HepG2 (cell line): ENCODE data around the gene AK3. TPM values are rescaled to one million over a fixed set of nuclear protein-coding genes. Genes with fewer than 3 reads are reported as not detected.

Experiments used
- ATF3 ChIP-seq: sonication (generic); formaldehyde crosslinking; IDR thresholded peaks from 2 replicates; pipeline ENCODE4 v1.4.0; 2020; ENCODE audit warnings: missing genetic modification reagents
- ATF4 ChIP-seq, 2 experiments: fragments of 450-650 bp in 1 of 2; sonication (generic) in 1 of 2; formaldehyde crosslinking; IDR thresholded peaks; 2 replicates each; pipeline versions ENCODE4 v1.5.0 to v1.8.0; 2020 to 2022; ENCODE audit warnings: mild to moderate bottlenecking in 1 of 2, missing genetic modification reagents in 1 of 2
- CEBPG ChIP-seq: IDR thresholded peaks from 2 replicates; pipeline ENCODE4 v1.6.1; 2016
- EHMT2 ChIP-seq: fragments of 200-600 bp; sonication (generic); IDR thresholded peaks from 2 replicates; pipeline ENCODE4 v1.7.0; 2017; ENCODE audit warnings: antibody characterized with exemption, low read depth, low read length, borderline replicate concordance
- FOSL1 ChIP-seq: sonication (generic); formaldehyde crosslinking; IDR thresholded peaks from 2 replicates; pipeline ENCODE4 v1.9.0; 2021; ENCODE audit warnings: missing genetic modification reagents, borderline replicate concordance
- HDAC6 ChIP-seq: fragments of 200-600 bp; sonication (generic); IDR thresholded peaks from 2 replicates; pipeline ENCODE4 v1.7.0; 2017; ENCODE audit warnings: mild to moderate bottlenecking, antibody characterized with exemption, low read length, low read depth
- KAT8 ChIP-seq: IDR thresholded peaks from 2 replicates; pipeline ENCODE4 v1.6.1; 2016; ENCODE audit warnings: missing genetic modification reagents, missing compliant biosample characterization
- MAF1 ChIP-seq: sonication (generic); formaldehyde crosslinking; IDR thresholded peaks from 2 replicates; pipeline ENCODE4 v1.5.0; 2020; ENCODE audit warnings: missing genetic modification reagents, borderline replicate concordance
- NFE2 ChIP-seq: sonication (generic); formaldehyde crosslinking; IDR thresholded peaks from 2 replicates; pipeline ENCODE4 v1.4.0; 2020; ENCODE audit warnings: missing genetic modification reagents
- PHB2 ChIP-seq: fragments of 450-650 bp; IDR thresholded peaks from 2 replicates; pipeline ENCODE4 v1.6.1; 2018; ENCODE audit not compliant: partially characterized antibody
- USF2 ChIP-seq, 2 experiments: sonication (generic) in 1 of 2; formaldehyde crosslinking in 1 of 2; IDR thresholded peaks; 2 replicates each; pipeline versions ENCODE4 v1.5.1 to v1.6.1; 2011 to 2020; ENCODE audit warnings: borderline replicate concordance in 1 of 2, low read depth in 1 of 2, low read length in 1 of 2, mild to moderate bottlenecking in 1 of 2, missing genetic modification reagents in 1 of 2, moderate library complexity in 1 of 2
- WIZ ChIP-seq: sonication (generic); formaldehyde crosslinking; IDR thresholded peaks from 2 replicates; pipeline ENCODE4 v1.5.1; 2020; ENCODE audit warnings: mild to moderate bottlenecking, missing genetic modification reagents
- YEATS2 ChIP-seq: sonication (generic); formaldehyde crosslinking; IDR thresholded peaks from 2 replicates; pipeline ENCODE4 v1.4.0; 2020; ENCODE audit warnings: missing genetic modification reagents, borderline replicate concordance
- YY1 ChIP-seq: IDR thresholded peaks from 2 replicates; pipeline ENCODE4 v1.6.1; 2011; ENCODE audit warnings: low read length, low read depth, moderate library complexity, mild to moderate bottlenecking; ENCODE audit not compliant: insufficient read depth, insufficient replicate concordance
- ZBTB1 ChIP-seq: sonication (generic); formaldehyde crosslinking; IDR thresholded peaks from 2 replicates; pipeline ENCODE4 v1.4.0; 2020; ENCODE audit warnings: missing genetic modification reagents, borderline replicate concordance
- ZBTB39 ChIP-seq: sonication (generic); formaldehyde crosslinking; IDR thresholded peaks from 2 replicates; pipeline ENCODE4 v1.5.0; 2020; ENCODE audit warnings: missing genetic modification reagents
- ZC3H4 ChIP-seq: sonication (generic); formaldehyde crosslinking; IDR thresholded peaks from 2 replicates; pipeline ENCODE4 v1.4.0; 2020; ENCODE audit warnings: missing genetic modification reagents, borderline replicate concordance
- ZKSCAN1 ChIP-seq: fragments of 150-350 bp; IDR thresholded peaks from 2 replicates; pipeline ENCODE4 v1.6.1; 2014; ENCODE audit warnings: low read length
- ZNF17 ChIP-seq: sonication (generic); formaldehyde crosslinking; IDR thresholded peaks from 2 replicates; pipeline ENCODE4 v1.5.0; 2020; ENCODE audit warnings: mild to moderate bottlenecking, missing genetic modification reagents
- ZNF329 ChIP-seq: sonication (generic); formaldehyde crosslinking; IDR thresholded peaks from 2 replicates; pipeline ENCODE4 v1.9.0; 2021; ENCODE audit warnings: low read depth, mild to moderate bottlenecking, missing genetic modification reagents
- ZNF335 ChIP-seq: sonication (generic); formaldehyde crosslinking; IDR thresholded peaks from 2 replicates; pipeline ENCODE4 v1.4.0; 2020; ENCODE audit warnings: missing genetic modification reagents
- ZNF44 ChIP-seq: sonication (generic); formaldehyde crosslinking; IDR thresholded peaks from 2 replicates; pipeline ENCODE4 v1.5.1; 2020; ENCODE audit warnings: mild to moderate bottlenecking, missing genetic modification reagents
- ZNF576 ChIP-seq: sonication (generic); formaldehyde crosslinking; IDR thresholded peaks from 2 replicates; pipeline ENCODE4 v1.4.0; 2020; ENCODE audit warnings: mild to moderate bottlenecking, missing genetic modification reagents
- ZNF577 ChIP-seq: sonication (generic); formaldehyde crosslinking; IDR thresholded peaks from 2 replicates; pipeline ENCODE4 v1.4.0; 2020; ENCODE audit warnings: mild to moderate bottlenecking, low read depth, missing genetic modification reagents, borderline replicate concordance
- ZNF678 ChIP-seq: sonication (generic); formaldehyde crosslinking; IDR thresholded peaks from 2 replicates; pipeline ENCODE4 v1.4.0; 2020; ENCODE audit warnings: mild to moderate bottlenecking, missing genetic modification reagents
- ZNF879 ChIP-seq: sonication (generic); formaldehyde crosslinking; IDR thresholded peaks from 2 replicates; pipeline ENCODE4 v1.8.1; 2023; ENCODE audit warnings: missing genetic modification reagents
- polyA plus RNA-seq, 8 experiments: library from polyadenylated mRNA; depleted of rRNA in 3 of 8; stranded (reverse) in 7 of 8; unstranded in 1 of 8; fragments of >200 nt; fragmentation: Illumina TruSeq in 4 of 8; extraction: Trizol in 4 of 8; gene quantifications; 2 replicates each; pipeline versions ENCODE4 v1.2.1 to v1.2.3, GENCODE V29; 2011 to 2016; ENCODE audit warnings: low read depth in 4 of 8, missing spikeins in 1 of 8, mixed read lengths in 1 of 8; ENCODE audit not compliant: insufficient read depth in 1 of 8
- total RNA-seq, 5 experiments: library from RNA; depleted of rRNA; stranded (reverse); fragments of >200 nt; fragmentation: Illumina TruSeq; extraction: Trizol; gene quantifications; 2 replicates each; pipeline ENCODE4 v1.2.3, GENCODE V29; 2016; ENCODE audit warnings: low read depth in 1 of 5

AK3 gene
- total and polyA plus RNA-seq, 2 of the 13 experiments (the other 11 are each of a cell fraction or from before 2014, with no cell fraction given), result 76.8 to 109 TPM

GRCh38 chr9:4678679-4679267 lies 62.2 kb downstream of the AK3 start (continued):
- TF ChIP-seq ATF4 (CRISPR knock-in tag; IDR thresholded peaks at IDR 0.05) (no peak), FOSL1 (CRISPR knock-in tag) (no peak), PHB2 (no peak), ZBTB39 (CRISPR knock-in tag) (no peak), MAF1 (CRISPR knock-in tag) (no peak), NFE2 (CRISPR knock-in tag) (no peak; the same call in 1 of the 2 replicates), USF2 (IDR thresholded peaks at IDR 0.05; ENCODE audit: low read depth, low read length) (no peak), USF2 (CRISPR knock-in tag; IDR thresholded peaks at IDR 0.05; ENCODE audit: borderline replicate concordance) (no peak), ZNF576 (no peak), YEATS2 (no peak), WIZ (CRISPR knock-in tag) (no peak), YY1 (peak; percentile 68), ZC3H4 (CRISPR knock-in tag) (peak; percentile 63; the same call in 1 of the 2 replicates), ZNF17 (no peak), ZNF44 (CRISPR knock-in tag) (peak; percentile 11; the same call in 1 of the 2 replicates), ZNF335 (CRISPR knock-in tag) (no peak), HDAC6 (no peak), ZBTB1 (CRISPR knock-in tag) (no peak), KAT8 (no peak), ZNF678 (peak; percentile 25; the same call in 1 of the 2 replicates), ZNF577 (CRISPR knock-in tag) (no peak), ZKSCAN1 (no peak), ATF3 (CRISPR knock-in tag) (no peak), ZNF879 (CRISPR knock-in tag) (no peak), ZNF329 (CRISPR knock-in tag) (no peak), EHMT2 (no peak), CEBPG (CRISPR knock-in tag) (no peak)
